HepG2 (cell line): ENCODE measurements around the gene ZFPM1. TPM values are rescaled to one million over a fixed set of nuclear protein-coding genes. Genes with fewer than 3 reads are reported as not detected.

Experiments
- BORCS8-MEF2B ChIP-seq: sonication (generic); formaldehyde crosslinking; IDR thresholded peaks from 2 replicates; pipeline ENCODE4 v1.8.0; 2022; ENCODE audit warnings: mild to moderate bottlenecking, missing genetic modification reagents
- CREB1 ChIP-seq, 2 experiments: fragments of 450-650 bp in 1 of 2; IDR thresholded peaks; 2 replicates each; pipeline ENCODE4 v1.6.1; 2016 to 2017; ENCODE audit warnings: control low read depth in 1 of 2, mild to moderate bottlenecking in 1 of 2, missing compliant biosample characterization in 1 of 2, missing genetic modification characterization in 1 of 2
- GABPA ChIP-seq, 2 experiments: IDR thresholded peaks; 2 replicates each; pipeline ENCODE4 v1.6.1; 2011 to 2016; ENCODE audit warnings: low read depth in 2 of 2, low read length in 1 of 2, missing biosample characterization in 1 of 2, missing genetic modification characterization in 1 of 2
- GATAD2A ChIP-seq: IDR thresholded peaks from 2 replicates; pipeline ENCODE4 v1.6.1; 2016
- GZF1 ChIP-seq: sonication (generic); formaldehyde crosslinking; IDR thresholded peaks from 2 replicates; pipeline ENCODE4 v1.5.1; 2020; ENCODE audit warnings: mild to moderate bottlenecking, missing genetic modification reagents
- HCFC1 ChIP-seq: fragments of 150-350 bp; IDR thresholded peaks from 2 replicates; pipeline ENCODE4 v1.6.1; 2014; ENCODE audit warnings: low read depth, low read length
- HNRNPL ChIP-seq: fragments of 200-400 bp; formaldehyde crosslinking; IDR thresholded peaks from 2 replicates; pipeline ENCODE4 v1.6.1; 2017; ENCODE audit warnings: mild to moderate bottlenecking, low read depth, low read length
- HOXA7 ChIP-seq: sonication (generic); formaldehyde crosslinking; IDR thresholded peaks from 2 replicates; pipeline ENCODE4 v1.8.1; 2022; ENCODE audit warnings: mild to moderate bottlenecking, missing genetic modification reagents, moderate library complexity
- JUND ChIP-seq: sonication (generic); formaldehyde crosslinking; IDR thresholded peaks from 2 replicates; pipeline ENCODE4 v1.8.0; 2022; ENCODE audit warnings: mild to moderate bottlenecking, missing genetic modification reagents
- MTA3 ChIP-seq: sonication (generic); formaldehyde crosslinking; IDR thresholded peaks from 2 replicates; pipeline ENCODE4 v1.4.0; 2020; ENCODE audit warnings: missing genetic modification reagents
- NCOA2 ChIP-seq: sonication (generic); formaldehyde crosslinking; IDR thresholded peaks from 2 replicates; pipeline ENCODE4 v1.8.0; 2022; ENCODE audit warnings: inconsistent platforms
- NR2F2 ChIP-seq: IDR thresholded peaks from 2 replicates; pipeline ENCODE4 v1.6.1; 2012; ENCODE audit warnings: low read depth, inconsistent platforms, borderline replicate concordance
- PHF20 ChIP-seq: sonication (generic); formaldehyde crosslinking; IDR thresholded peaks from 2 replicates; pipeline ENCODE4 v1.5.0; 2020; ENCODE audit warnings: mild to moderate bottlenecking, missing genetic modification reagents
- PLRG1 ChIP-seq: fragments of 450-650 bp; conservative IDR thresholded peaks from 2 replicates; pipeline ENCODE4 v1.6.1; 2016
- SALL2 ChIP-seq: sonication (generic); formaldehyde crosslinking; IDR thresholded peaks from 2 replicates; pipeline ENCODE4 v1.8.1; 2023; ENCODE audit warnings: mild to moderate bottlenecking, missing genetic modification reagents, inconsistent platforms
- SCMH1 ChIP-seq: sonication (generic); formaldehyde crosslinking; IDR thresholded peaks from 2 replicates; pipeline ENCODE4 v1.9.0; 2021; ENCODE audit warnings: missing genetic modification reagents, mild to moderate bottlenecking, borderline replicate concordance
- SIX4 ChIP-seq: sonication (generic); formaldehyde crosslinking; IDR thresholded peaks from 2 replicates; pipeline ENCODE4 v1.4.0; 2020; ENCODE audit warnings: missing genetic modification reagents
- SOX6 ChIP-seq, 2 experiments: fragments of 450-650 bp in 1 of 2; sonication (generic) in 1 of 2; formaldehyde crosslinking in 1 of 2; IDR thresholded peaks; 2 replicates each; pipeline versions ENCODE4 v1.4.0 to v1.6.1; 2017 to 2020; ENCODE audit warnings: antibody characterized with exemption in 1 of 2, mild to moderate bottlenecking in 1 of 2, missing genetic modification reagents in 1 of 2
- SP4 ChIP-seq: sonication (generic); formaldehyde crosslinking; IDR thresholded peaks from 2 replicates; pipeline ENCODE4 v1.8.1; 2023; ENCODE audit warnings: mild to moderate bottlenecking, missing genetic modification reagents
- SUZ12 ChIP-seq: fragments of 150-350 bp; IDR thresholded peaks from 2 replicates; pipeline ENCODE4 v1.6.1; 2014; ENCODE audit warnings: low read depth, low read length
- ZBTB20 ChIP-seq: sonication (generic); formaldehyde crosslinking; IDR thresholded peaks from 2 replicates; pipeline ENCODE4 v1.8.1; 2023; ENCODE audit warnings: missing genetic modification reagents, low read depth, mild to moderate bottlenecking, borderline replicate concordance
- ZNF10 ChIP-seq: sonication (generic); formaldehyde crosslinking; IDR thresholded peaks from 2 replicates; pipeline ENCODE4 v1.4.0; 2020; ENCODE audit warnings: mild to moderate bottlenecking, low read depth, missing genetic modification reagents, borderline replicate concordance
- ZNF317 ChIP-seq: sonication (generic); formaldehyde crosslinking; IDR thresholded peaks from 2 replicates; pipeline ENCODE4 v1.5.0; 2020; ENCODE audit warnings: mild to moderate bottlenecking, missing genetic modification reagents
- ZNF484 ChIP-seq: sonication (generic); formaldehyde crosslinking; IDR thresholded peaks from 2 replicates; pipeline ENCODE4 v1.5.1; 2020; ENCODE audit warnings: mild to moderate bottlenecking, low read depth, missing genetic modification reagents, borderline replicate concordance
- ZNF572 ChIP-seq: sonication (generic); formaldehyde crosslinking; IDR thresholded peaks from 2 replicates; pipeline ENCODE4 v1.5.1; 2020; ENCODE audit warnings: mild to moderate bottlenecking, missing genetic modification reagents
- ZNF672 ChIP-seq: sonication (generic); formaldehyde crosslinking; IDR thresholded peaks from 2 replicates; pipeline ENCODE4 v1.8.1; 2022; ENCODE audit warnings: missing genetic modification reagents
- ZNF891 ChIP-seq: sonication (generic); formaldehyde crosslinking; IDR thresholded peaks from 2 replicates; pipeline ENCODE4 v1.5.0; 2020; ENCODE audit warnings: mild to moderate bottlenecking, missing genetic modification reagents
- polyA plus RNA-seq, 8 experiments: library from polyadenylated mRNA; depleted of rRNA in 3 of 8; stranded (reverse) in 7 of 8; unstranded in 1 of 8; fragments of >200 nt; fragmentation: Illumina TruSeq in 4 of 8; extraction: Trizol in 4 of 8; gene quantifications; 2 replicates each; pipeline versions ENCODE4 v1.2.1 to v1.2.3, GENCODE V29; 2011 to 2016; ENCODE audit warnings: low read depth in 4 of 8, missing spikeins in 1 of 8, mixed read lengths in 1 of 8; ENCODE audit not compliant: insufficient read depth in 1 of 8
- total RNA-seq, 5 experiments: library from RNA; depleted of rRNA; stranded (reverse); fragments of >200 nt; fragmentation: Illumina TruSeq; extraction: Trizol; gene quantifications; 2 replicates each; pipeline ENCODE4 v1.2.3, GENCODE V29; 2016; ENCODE audit warnings: low read depth in 1 of 5
- TF ChIP-seq, protein P1 (sequence below): sonication (generic); formaldehyde crosslinking; IDR thresholded peaks from 2 replicates; pipeline ENCODE4 v1.4.0; 2020; ENCODE audit warnings: missing genetic modification reagents
- TF ChIP-seq, protein P2 (sequence below): sonication (generic); formaldehyde crosslinking; IDR thresholded peaks from 2 replicates; pipeline ENCODE4 v1.8.1; 2023; ENCODE audit warnings: mild to moderate bottlenecking, missing genetic modification reagents

ZFPM1 gene
- total and polyA plus RNA-seq, 2 of the 13 experiments (the other 11 are each of a cell fraction or from before 2014, with no cell fraction given), result 1.3 to 3.8 TPM

DNA sequence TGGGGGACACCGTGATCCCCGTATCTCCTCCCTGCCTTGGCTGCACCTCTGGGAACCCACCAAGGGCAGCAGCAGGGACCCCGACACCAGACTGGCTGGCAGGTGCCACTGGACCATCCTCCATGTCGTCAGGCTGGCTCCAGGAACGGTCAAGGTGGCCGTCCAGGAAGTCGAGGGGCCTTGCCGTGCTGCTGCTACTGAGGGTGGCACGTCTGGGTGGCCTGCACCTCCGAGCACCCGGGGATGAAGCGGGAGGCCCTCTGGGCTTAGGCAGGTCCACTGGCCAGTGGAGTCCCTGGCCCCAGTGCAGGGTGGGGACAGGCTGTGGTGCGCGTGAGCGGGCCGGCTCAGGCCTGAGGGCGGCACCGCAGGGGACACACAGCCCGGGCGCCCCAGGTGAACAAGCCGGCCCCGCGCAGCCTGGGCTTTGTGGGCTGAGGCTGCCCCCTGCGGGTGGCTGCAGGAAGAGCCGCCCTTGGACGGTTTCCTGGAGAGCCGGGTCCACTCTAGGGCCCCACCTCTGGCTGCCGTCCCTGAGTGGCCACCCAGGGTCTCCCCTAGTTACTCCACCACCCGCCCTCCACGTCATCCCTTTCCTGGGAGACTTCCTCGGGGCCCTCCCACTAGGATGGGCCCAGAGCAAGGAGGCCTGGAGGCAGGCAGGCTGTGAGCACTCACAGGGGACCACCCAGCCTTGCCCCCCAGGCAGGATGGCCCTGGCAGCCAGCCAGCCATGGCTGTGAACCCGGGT lies 74.3 kb downstream of the ZFPM1 start (continued):
- TF ChIP-seq GZF1 (CRISPR knock-in tag) (0 out of 2 replicates have a peak, but pooled peaks have one; percentile 69), SP4 (peak; percentile 18; the same call in 1 of the 2 replicates), GABPA (IDR thresholded peaks at IDR 0.05; ENCODE audit: low read depth, low read length) (no peak), GABPA (CRISPR knock-in tag; IDR thresholded peaks at IDR 0.05; ENCODE audit: low read depth) (no peak), ZNF10 (no peak), SALL2 (CRISPR knock-in tag) (peak; percentile 74; the same call in 1 of the 2 replicates), MTA3 (CRISPR knock-in tag) (no peak), ZNF484 (CRISPR knock-in tag) (no peak), NCOA2 (no peak), PLRG1 (no peak), CREB1 (IDR thresholded peaks at IDR 0.05) (no peak), CREB1 (CRISPR knock-in tag; IDR thresholded peaks at IDR 0.05) (no peak), SUZ12 (no peak; the same call in 1 of the 2 replicates), NR2F2 (no peak; the same call in 1 of the 2 replicates), HOXA7 (CRISPR knock-in tag) (no peak), JUND (no peak), SIX4 (CRISPR knock-in tag) (no peak), PHF20 (CRISPR knock-in tag) (no peak), HCFC1 (no peak), ZNF891 (0 out of 2 replicates have a peak, but pooled peaks have one; percentile 69), ZNF672 (CRISPR knock-in tag) (no peak), ZBTB20 (no peak), SCMH1 (no peak), HNRNPL (peak; percentile 59; the same call in 1 of the 2 replicates), ZNF317 (0 out of 2 replicates have a peak, but pooled peaks have one; percentile 40), ZNF572 (no peak), GATAD2A (CRISPR knock-in tag) (peak; percentile 61), BORCS8-MEF2B (CRISPR knock-in tag) (peak; percentile 50; the same call in 1 of the 2 replicates), SOX6 (IDR thresholded peaks at IDR 0.05) (no peak), SOX6 (CRISPR knock-in tag; IDR thresholded peaks at IDR 0.05) (peak; percentile 56; the same call in 1 of the 2 replicates)
- TF ChIP-seq, protein P1, sequence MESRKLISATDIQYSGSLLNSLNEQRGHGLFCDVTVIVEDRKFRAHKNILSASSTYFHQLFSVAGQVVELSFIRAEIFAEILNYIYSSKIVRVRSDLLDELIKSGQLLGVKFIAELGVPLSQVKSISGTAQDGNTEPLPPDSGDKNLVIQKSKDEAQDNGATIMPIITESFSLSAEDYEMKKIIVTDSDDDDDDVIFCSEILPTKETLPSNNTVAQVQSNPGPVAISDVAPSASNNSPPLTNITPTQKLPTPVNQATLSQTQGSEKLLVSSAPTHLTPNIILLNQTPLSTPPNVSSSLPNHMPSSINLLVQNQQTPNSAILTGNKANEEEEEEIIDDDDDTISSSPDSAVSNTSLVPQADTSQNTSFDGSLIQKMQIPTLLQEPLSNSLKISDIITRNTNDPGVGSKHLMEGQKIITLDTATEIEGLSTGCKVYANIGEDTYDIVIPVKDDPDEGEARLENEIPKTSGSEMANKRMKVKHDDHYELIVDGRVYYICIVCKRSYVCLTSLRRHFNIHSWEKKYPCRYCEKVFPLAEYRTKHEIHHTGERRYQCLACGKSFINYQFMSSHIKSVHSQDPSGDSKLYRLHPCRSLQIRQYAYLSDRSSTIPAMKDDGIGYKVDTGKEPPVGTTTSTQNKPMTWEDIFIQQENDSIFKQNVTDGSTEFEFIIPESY (CRISPR knock-in tag), result peak; percentile 78; the same call in 1 of the 2 replicates
- TF ChIP-seq, protein P2, sequence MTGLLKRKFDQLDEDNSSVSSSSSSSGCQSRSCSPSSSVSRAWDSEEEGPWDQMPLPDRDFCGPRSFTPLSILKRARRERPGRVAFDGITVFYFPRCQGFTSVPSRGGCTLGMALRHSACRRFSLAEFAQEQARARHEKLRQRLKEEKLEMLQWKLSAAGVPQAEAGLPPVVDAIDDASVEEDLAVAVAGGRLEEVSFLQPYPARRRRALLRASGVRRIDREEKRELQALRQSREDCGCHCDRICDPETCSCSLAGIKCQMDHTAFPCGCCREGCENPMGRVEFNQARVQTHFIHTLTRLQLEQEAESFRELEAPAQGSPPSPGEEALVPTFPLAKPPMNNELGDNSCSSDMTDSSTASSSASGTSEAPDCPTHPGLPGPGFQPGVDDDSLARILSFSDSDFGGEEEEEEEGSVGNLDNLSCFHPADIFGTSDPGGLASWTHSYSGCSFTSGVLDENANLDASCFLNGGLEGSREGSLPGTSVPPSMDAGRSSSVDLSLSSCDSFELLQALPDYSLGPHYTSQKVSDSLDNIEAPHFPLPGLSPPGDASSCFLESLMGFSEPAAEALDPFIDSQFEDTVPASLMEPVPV (CRISPR knock-in tag), result no peak
